GM12878 (cell line): ENCODE data around the gene GLI1.

Experiments used
- CTCF ChIP-seq, 3 experiments: IDR thresholded peaks in 2 of 3; conservative IDR thresholded peaks in 1 of 3; 2 replicates each; pipeline ENCODE4 v1.5.1; 2011; ENCODE audit warnings: low read depth in 3 of 3, low read length in 3 of 3, mild to moderate bottlenecking in 3 of 3, control low read depth in 2 of 3, moderate library complexity in 2 of 3, inconsistent platforms in 1 of 3, mixed read lengths in 1 of 3; ENCODE audit not compliant: control insufficient read depth in 2 of 3, insufficient read depth in 1 of 3; ENCODE audit errors: extremely low read depth in 1 of 3
- EZH2 ChIP-seq: IDR thresholded peaks from 2 replicates; pipeline ENCODE4 v1.6.1; 2012; ENCODE audit warnings: low read depth, mild to moderate bottlenecking, control low read depth, inconsistent platforms, low read length, borderline replicate concordance; ENCODE audit not compliant: control insufficient read depth
- MXI1 ChIP-seq: fragments of 150-350 bp; IDR thresholded peaks from 2 replicates; pipeline ENCODE4 v1.6.1; 2011; ENCODE audit warnings: low read depth, mild to moderate bottlenecking, inconsistent platforms, low read length, improper control_type of control experiment
- MYB ChIP-seq: fragments of 150-350 bp; IDR thresholded peaks from 2 replicates; pipeline ENCODE4 v1.6.1; 2014; ENCODE audit warnings: mild to moderate bottlenecking, low read depth, low read length, borderline replicate concordance
- NFIC ChIP-seq: IDR thresholded peaks from 2 replicates; pipeline ENCODE4 v1.6.1; 2012; ENCODE audit warnings: low read depth, mild to moderate bottlenecking, inconsistent platforms, low read length, moderate library complexity
- TARDBP ChIP-seq: IDR thresholded peaks from 2 replicates; pipeline ENCODE4 v1.6.1; 2016; ENCODE audit warnings: borderline replicate concordance

- TF ChIP-seq MXI1: no peak
- TF ChIP-seq CTCF (IDR thresholded peaks at IDR 0.05 in 2 of 3, conservative IDR thresholded peaks at IDR 0.05 in 1 of 3; ENCODE audit: control insufficient read depth in 2 of 3, extremely low read depth in 1 of 3, insufficient read depth in 1 of 3, low read depth in 3 of 3, low read length in 3 of 3): no peak
- no peak for TF ChIP-seq MYB
- TF ChIP-seq NFIC: no peak
- no peak for TF ChIP-seq TARDBP
- no peak for TF ChIP-seq EZH2
These were observed 1.8 kb downstream of the GLI1 start for GRCh38 chr12:57461276-57461916.
